Muscle layer of duodenum (tissue), 2 donors: ENCODE results near the gene OR52R1.
"Not testable (repeated sequence)": the region's sequence is repeated elsewhere in the genome, so short reads cannot be mapped to it uniquely, and the experiment has no call there.

Experiments used
- H3K27ac ChIP-seq: one replicate; pipeline ENCODE4 v1.7.0; 2013; ENCODE audit warnings: mild to moderate bottlenecking, low read length
- H3K27me3 ChIP-seq: one replicate; pipeline ENCODE4 v1.7.0; 2013; ENCODE audit warnings: low read depth, mild to moderate bottlenecking, control low read depth, low read length
- H3K36me3 ChIP-seq, 2 donors: one replicate each; pipeline ENCODE4 v1.7.0; 2013; ENCODE audit warnings: low read length in 2 of 2, control low read depth in 1 of 2, mild to moderate bottlenecking in 1 of 2; ENCODE audit not compliant: insufficient read depth in 2 of 2, control insufficient read depth in 1 of 2
- H3K4me1 ChIP-seq, 2 donors: one replicate each; pipeline ENCODE4 v1.7.0; 2013; ENCODE audit warnings: low read length in 2 of 2, mild to moderate bottlenecking in 2 of 2, control low read depth in 1 of 2, moderate library complexity in 1 of 2; ENCODE audit not compliant: insufficient read depth in 2 of 2, control insufficient read depth in 1 of 2
- H3K4me3 ChIP-seq, 2 donors: one replicate each; pipeline ENCODE4 v1.7.0; 2013; ENCODE audit warnings: low read length in 2 of 2, low read depth in 1 of 2, mild to moderate bottlenecking in 1 of 2
- H3K9me3 ChIP-seq, 2 donors: one replicate each; pipeline ENCODE4 v1.7.0; 2013; ENCODE audit warnings: low read length in 2 of 2, control low read depth in 1 of 2, mild to moderate bottlenecking in 1 of 2; ENCODE audit not compliant: control insufficient read depth in 1 of 2
- donor health status: healthy.

The OR52R1 gene

GRCh38 chr11:4801316-4801715, 2.9 kb downstream of the OR52R1 start:
- not testable (repeated sequence) for H3K27ac ChIP-seq, H3K4me1 ChIP-seq, H3K9me3 ChIP-seq, H3K27me3 ChIP-seq, H3K36me3 ChIP-seq, H3K4me3 ChIP-seq

- no peaks in the 10 kb centered on the region for H3K4me1 ChIP-seq
- H3K36me3 ChIP-seq = no peaks in the 10 kb centered on the region
- no peak overlapping the region for H3K4me3 ChIP-seq
- no peaks in the 10 kb centered on the region for H3K9me3 ChIP-seq
- H3K27ac ChIP-seq = no peak overlapping the region
- H3K27me3 ChIP-seq = no peaks in the 10 kb centered on the region
These were observed 5.6 kb downstream of the OR52R1 start for GRCh38 chr11:4798427-4799183.

- no peak overlapping the region for H3K27ac ChIP-seq
- H3K36me3 ChIP-seq = no peaks in the 10 kb centered on the region
- no peaks in the 10 kb centered on the region for H3K27me3 ChIP-seq
- H3K4me1 ChIP-seq = no peaks in the 10 kb centered on the region
- H3K9me3 ChIP-seq = no peaks in the 10 kb centered on the region
- no peak overlapping the region for H3K4me3 ChIP-seq
These were observed 7.0 kb downstream of the OR52R1 start for GRCh38 chr11:4797206-4797605.

GRCh38 chr11:4782454-4782853, 21.7 kb downstream of the OR52R1 start:
- Histone ChIP-seq H3K27me3 (no peaks in the 10 kb centered on the region), H3K4me3 (no peak overlapping the region), H3K36me3 (no peaks in the 10 kb centered on the region), H3K4me1 (no peaks in the 10 kb centered on the region), H3K9me3 (no peaks in the 10 kb centered on the region), H3K27ac (no peak overlapping the region)

GRCh38 chr11:4769838-4770237, 34.3 kb downstream of the OR52R1 start, which contains the start of gene OR51F1:
OR51F1 (minus strand) TSS chr11:4769938; CDS start chr11:4769938, 0 bp downstream.
- no peaks in the 10 kb centered on the region for H3K36me3 ChIP-seq

GRCh38 chr11:4768094-4768493, 36.1 kb downstream of the OR52R1 start:
- H3K27ac ChIP-seq = no peak overlapping the region
- H3K36me3 ChIP-seq = no peaks in the 10 kb centered on the region
- no peak overlapping the region for H3K4me3 ChIP-seq
- no peaks in the 10 kb centered on the region for H3K27me3 ChIP-seq
- H3K4me1 ChIP-seq = no peaks in the 10 kb centered on the region
- no peaks in the 10 kb centered on the region for H3K9me3 ChIP-seq

More at GRCh38 chr11:4769838-4770237, 34.3 kb downstream of the OR52R1 start, which contains the start of gene OR51F1:
- Histone ChIP-seq H3K4me1 (no peaks in the 10 kb centered on the region), H3K27ac (no peak within 1 kb of the TSS), H3K4me3 (no peak within 1 kb of the TSS), H3K9me3 (no peaks in the 10 kb centered on the region), H3K27me3 (no peaks in the 10 kb centered on the region)

GRCh38 chr11:4766420-4767043, 37.6 kb downstream of the OR52R1 start:
- no peak overlapping the region for H3K4me3 ChIP-seq
- no peaks in the 10 kb centered on the region for H3K27me3 ChIP-seq
- no peak overlapping the region for H3K27ac ChIP-seq
- H3K9me3 ChIP-seq = no peaks in the 10 kb centered on the region
- H3K36me3 ChIP-seq = no peaks in the 10 kb centered on the region
- no peaks in the 10 kb centered on the region for H3K4me1 ChIP-seq

- Histone ChIP-seq H3K27me3 (no peaks in the 10 kb centered on the region), H3K4me1 (no peaks in the 10 kb centered on the region), H3K9me3 (no peaks in the 10 kb centered on the region), H3K36me3 (no peaks in the 10 kb centered on the region), H3K4me3 (no peak overlapping the region), H3K27ac (no peak overlapping the region)
These were observed 41.1 kb downstream of the OR52R1 start for GRCh38 chr11:4763096-4763495.
